HCT116 (cell line): ENCODE data around the gene UNC50. TPM values are rescaled to one million over a fixed set of nuclear protein-coding genes. Genes with fewer than 3 reads are reported as not detected.

Experiments
- ATAC-seq: fragments of 200-7000 bp; cut with Tn5 transposase; 2 replicates; pipeline ENCODE4 v1.9.1; 2020; ENCODE audit warnings: mild to moderate bottlenecking, moderate library complexity
- BruUV-seq: library from RNA; stranded (reverse); fragments of 400-500 nt; replicated peaks from 2 replicates; lab custom pipeline; 2021; lab: Mats Ljungman, UMichigan
- CTCF ChIA-PET: fragments of 300-600 bp; sonication (Branson Sonifier 250); formaldehyde crosslinking; loops from one replicate; lab custom pipeline; 2021; ENCODE audit warnings: antibody characterized with exemption; lab: Charles Lee
- POLR2A ChIA-PET: fragments of 300-600, 350-600 bp; sonication (Branson Sonifier 250); formaldehyde crosslinking; loops from one replicate; lab custom pipeline; 2021; ENCODE audit warnings: antibody characterized with exemption; lab: Charles Lee
- RAD21 ChIA-PET, 2 experiments: fragments of 300-600 bp; sonication (Branson Sonifier 250); formaldehyde crosslinking; loops; one replicate each; lab custom pipeline; 2023; ENCODE audit warnings: low total read pairs in 2 of 2; ENCODE audit not compliant: uncharacterized antibody in 2 of 2, unreplicated experiment in 2 of 2, low non-redundant PET in 1 of 2; lab: Charles Lee
- DNase-seq: peaks from one replicate; pipeline ENCODE4 v3.0.0-alpha.2; 2010; ENCODE audit warnings: low read depth, low spot score
- H2AFZ ChIP-seq: fragments of 200-600 bp; shearing (Covaris generic), sonication (generic); 2 replicates; pipeline ENCODE4 v1.6.1; 2017; ENCODE audit warnings: low read depth, mixed run types, mixed read lengths, antibody characterized with exemption, low read length; ENCODE audit not compliant: poor library complexity, severe bottlenecking
- H3K27ac ChIP-seq: 2 replicates; pipeline ENCODE4 v1.5.1; 2012; ENCODE audit warnings: low read depth, low read length
- H3K27me3 ChIP-seq: fragments of 200-600 bp; sonication (generic); 2 replicates; pipeline ENCODE4 v1.6.1; 2016; ENCODE audit warnings: mixed run types, low read length, mixed read lengths; ENCODE audit not compliant: insufficient read depth
- H3K36me3 ChIP-seq, 2 experiments: fragments of 200-500 bp in 1 of 2; fragments of 200-600 bp in 1 of 2; sonication (Bioruptor generic) in 1 of 2; sonication (generic) in 1 of 2; 2 replicates each; pipeline versions ENCODE4 v1.5.1 to v1.6.1; 2014 to 2016; ENCODE audit warnings: low read length in 2 of 2, inconsistent platforms in 1 of 2, mixed read lengths in 1 of 2, mixed run types in 1 of 2; ENCODE audit not compliant: insufficient read depth in 2 of 2, control insufficient read depth in 1 of 2
- H3K4me1 ChIP-seq, 2 experiments: fragments of 200-600 bp in 1 of 2; sonication (generic) in 1 of 2; 2 replicates each; pipeline versions ENCODE4 v1.5.1 to v1.6.1; 2012 to 2017; ENCODE audit warnings: low read length in 2 of 2, inconsistent platforms in 1 of 2, mild to moderate bottlenecking in 1 of 2, mixed read lengths in 1 of 2, mixed run types in 1 of 2, moderate library complexity in 1 of 2; ENCODE audit not compliant: insufficient read depth in 2 of 2, control insufficient read depth in 1 of 2
- H3K4me2 ChIP-seq: fragments of 200-600 bp; sonication (generic); 2 replicates; pipeline ENCODE4 v1.6.1; 2017; ENCODE audit warnings: mixed run types, low read length, mixed read lengths
- H3K4me3 ChIP-seq, 2 experiments: fragments of 200-600 bp in 1 of 2; sonication (generic) in 1 of 2; replicated peaks in 1 of 2; 2 replicates each; pipeline ENCODE4 v1.5.1; 2011 to 2016; ENCODE audit warnings: low read length in 2 of 2, control low read depth in 1 of 2, low read depth in 1 of 2, mild to moderate bottlenecking in 1 of 2, mixed read lengths in 1 of 2, mixed run types in 1 of 2
- H3K79me2 ChIP-seq: fragments of 200-600 bp; sonication (generic); 2 replicates; pipeline ENCODE4 v1.6.1; 2017; ENCODE audit warnings: mild to moderate bottlenecking, mixed run types, low read length, moderate library complexity, mixed read lengths; ENCODE audit not compliant: insufficient read depth
- H3K9ac ChIP-seq: fragments of 200-600 bp; sonication (generic); 2 replicates; pipeline ENCODE4 v1.6.1; 2016; ENCODE audit warnings: low read length, mixed read lengths
- H3K9me2 ChIP-seq: fragments of 200-600 bp; sonication (generic), shearing (Covaris generic); 2 replicates; pipeline ENCODE4 v1.6.1; 2017; ENCODE audit warnings: mixed run types, mild to moderate bottlenecking, moderate library complexity; ENCODE audit not compliant: insufficient read depth
- H3K9me3 ChIP-seq, 2 experiments: fragments of 200-500 bp in 1 of 2; fragments of 200-600 bp in 1 of 2; sonication (Bioruptor generic) in 1 of 2; sonication (generic) in 1 of 2; 2 replicates each; pipeline ENCODE4 v1.6.1; 2014 to 2017; ENCODE audit warnings: low read length in 2 of 2, mixed read lengths in 2 of 2, inconsistent platforms in 1 of 2, low read depth in 1 of 2, mild to moderate bottlenecking in 1 of 2, mixed run types in 1 of 2, moderate library complexity in 1 of 2; ENCODE audit not compliant: control insufficient read depth in 1 of 2, insufficient read depth in 1 of 2
- H4K20me1 ChIP-seq: fragments of 200-600 bp; sonication (generic), shearing (Covaris generic); 2 replicates; pipeline ENCODE4 v1.6.1; 2017; ENCODE audit warnings: mixed run types, mild to moderate bottlenecking, moderate library complexity; ENCODE audit not compliant: insufficient read depth
- ATF3 ChIP-seq: IDR thresholded peaks from 2 replicates; pipeline ENCODE4 v1.6.1; 2012
- CBX3 ChIP-seq: IDR thresholded peaks from 2 replicates; pipeline ENCODE4 v1.6.1; 2012; ENCODE audit warnings: low read depth
- ELF1 ChIP-seq: IDR thresholded peaks from 2 replicates; pipeline ENCODE4 v1.6.1; 2012; ENCODE audit warnings: low read depth, borderline replicate concordance
- EZH2 ChIP-seq: fragments of 200-600 bp; sonication (generic); IDR thresholded peaks from 2 replicates; pipeline ENCODE4 v1.6.1; 2017; ENCODE audit warnings: antibody characterized with exemption, mixed run types
- EZH2phosphoT487 ChIP-seq: fragments of 200-600 bp; IDR thresholded peaks from 2 replicates; pipeline ENCODE4 v1.6.1; 2018; ENCODE audit warnings: antibody characterized with exemption, borderline replicate concordance
- FOSL1 ChIP-seq: IDR thresholded peaks from 2 replicates; pipeline ENCODE4 v1.6.1; 2012; ENCODE audit warnings: low read depth
- JUND ChIP-seq: IDR thresholded peaks from 2 replicates; pipeline ENCODE4 v1.6.1; 2012
- POLR2A ChIP-seq: IDR thresholded peaks from 2 replicates; pipeline ENCODE4 v1.7.0; 2011; ENCODE audit warnings: borderline replicate concordance; ENCODE audit not compliant: insufficient read depth, insufficient read length; ENCODE audit errors: extremely low read depth
- POLR2AphosphoS5 ChIP-seq: IDR thresholded peaks from 2 replicates; pipeline ENCODE4 v1.6.1; 2011; ENCODE audit warnings: mild to moderate bottlenecking, low read depth, low read length, moderate library complexity
- RAD21 ChIP-seq: IDR thresholded peaks from 2 replicates; pipeline ENCODE4 v1.6.1; 2012; ENCODE audit warnings: low read depth, mild to moderate bottlenecking
- SIN3A ChIP-seq: IDR thresholded peaks from 2 replicates; pipeline ENCODE4 v1.6.1; 2012; ENCODE audit warnings: low read depth
- SP1 ChIP-seq: IDR thresholded peaks from 2 replicates; pipeline ENCODE4 v1.6.1; 2012; ENCODE audit warnings: low read depth
- SRF ChIP-seq: IDR thresholded peaks from 2 replicates; pipeline ENCODE4 v1.6.1; 2012; ENCODE audit warnings: low read depth
- TCF7L2 ChIP-seq: IDR thresholded peaks from 2 replicates; pipeline ENCODE4 v1.7.0; 2011; ENCODE audit warnings: borderline replicate concordance, inconsistent platforms; ENCODE audit not compliant: insufficient read depth, insufficient read length; ENCODE audit errors: extremely low read depth
- ZBTB33 ChIP-seq: IDR thresholded peaks from 2 replicates; pipeline ENCODE4 v1.6.1; 2011; ENCODE audit warnings: mild to moderate bottlenecking, low read length, moderate library complexity; ENCODE audit not compliant: insufficient replicate concordance; ENCODE audit errors: extremely low read depth
- ZFX ChIP-seq: fragments of 450-650 bp; IDR thresholded peaks from 2 replicates; pipeline ENCODE4 v1.6.1; 2017
- intact Hi-C: fragments of 100-400 bp; cut with micrococcal nuclease; formaldehyde crosslinking; loops from 2 replicates; pipeline ENCODE4 v1.10.0; 2022
- total RNA-seq: library from RNA; stranded (reverse); gene quantifications from one replicate; pipeline ENCODE4 v1.2.1, GENCODE V29; 2021; ENCODE audit not compliant: unreplicated experiment

The UNC50 gene
- total RNA-seq, 1 experiment from 2014 or later = 33.0 TPM

- DNase-seq = no peak
- H3K4me2 ChIP-seq = no peak overlapping the region
- H3K9me2 ChIP-seq = no peaks in the 10 kb centered on the region
- no peak for ATAC-seq
- ChIA-PET CTCF (no interaction called here), RAD21 (no interaction called here), POLR2A (no interaction called here)
- H4K20me1 ChIP-seq = no peaks in the 10 kb centered on the region
- H3K36me3 ChIP-seq = no peaks in the 10 kb centered on the region
- TF ChIP-seq RAD21 (no peak), ATF3 (no peak), ELF1 (no peak), TCF7L2 (no peak), EZH2 (no peak), POLR2A (no peak), FOSL1 (no peak), SIN3A (no peak), POLR2AphosphoS5 (no peak), CBX3 (no peak)
- intact Hi-C loops = no loop called here
- H3K9me3 ChIP-seq = no peaks in the 10 kb centered on the region
- no peak overlapping the region for H3K27ac ChIP-seq
- H2AFZ ChIP-seq = no peak overlapping the region
- no peaks in the 10 kb centered on the region for H3K4me1 ChIP-seq
- no TSS peak for BruUV-seq
- no peak overlapping the region for H3K4me3 ChIP-seq
- H3K27me3 ChIP-seq = no peaks in the 10 kb centered on the region
- H3K79me2 ChIP-seq = no peaks in the 10 kb centered on the region
- no peak overlapping the region for H3K9ac ChIP-seq
These were observed 29.2 kb downstream of the UNC50 start for GRCh38 chr2:98637401-98638147.

GRCh38 chr2:98643496-98644100 lies 35.2 kb downstream of the UNC50 start:
- RAD21 ChIA-PET = no interaction called here
- Histone ChIP-seq H2AFZ (no peak overlapping the region), H3K36me3 (no peaks in the 10 kb centered on the region), H3K9ac (no peak overlapping the region), H3K4me1 (no peaks in the 10 kb centered on the region), H3K9me3 (no peaks in the 10 kb centered on the region), H3K27ac (no peak overlapping the region), H3K4me2 (no peak overlapping the region), H3K9me2 (no peaks in the 10 kb centered on the region), H3K4me3 (no peak overlapping the region), H3K27me3 (no peaks in the 10 kb centered on the region), H4K20me1 (no peaks in the 10 kb centered on the region), H3K79me2 (no peaks in the 10 kb centered on the region)
- ATAC-seq (no peak), DNase-seq (no peak)
- intact Hi-C loops = no loop called here
- no TSS peak for BruUV-seq
- TF ChIP-seq JUND (no peak), ZFX (no peak), SP1 (no peak), TCF7L2 (no peak), EZH2phosphoT487 (no peak), ZBTB33 (no peak), ELF1 (no peak), SRF (no peak), POLR2A (no peak)
- POLR2A ChIA-PET = no interaction called here
- CTCF ChIA-PET = no interaction called here
